Measurements from ENCODE around the gene CASKIN1.

Gene CASKIN1

GRCh38 chr16:2237493-2238149 lies 41.2 kb upstream of the CASKIN1 start:
- H3K36me3 ChIP-seq (ENCODE audit: control insufficient read depth, insufficient read depth, low read length) = peaks cover 30% of the 10 kb centered on the region
- H3K4me1 ChIP-seq (ENCODE audit: control insufficient read depth, insufficient read depth, low read length) = no peaks in the 10 kb centered on the region
- H3K9ac ChIP-seq (ENCODE audit: low read depth, low read length) = no peak overlapping the region
- H3K4me3 ChIP-seq (ENCODE audit: low read depth, low read length) = peak overlapping the region; percentile 46
- H3K27me3 ChIP-seq (ENCODE audit: control insufficient read depth, insufficient read depth, low read length) = peaks cover 3% of the 10 kb centered on the region
- no peaks in the 10 kb centered on the region for H3K9me3 ChIP-seq (ENCODE audit: control insufficient read depth, insufficient read depth, low read length)

GRCh38 chr16:2237102-2237482 lies 40.7 kb upstream of the CASKIN1 start:
- H3K9me3 ChIP-seq (ENCODE audit: control insufficient read depth, insufficient read depth, low read length) = no peaks in the 10 kb centered on the region
- H3K36me3 ChIP-seq (ENCODE audit: control insufficient read depth, insufficient read depth, low read length) = peaks cover 35% of the 10 kb centered on the region
- H3K4me1 ChIP-seq (ENCODE audit: control insufficient read depth, insufficient read depth, low read length) = no peaks in the 10 kb centered on the region
- no peak overlapping the region for H3K9ac ChIP-seq (ENCODE audit: low read depth, low read length)
- peak overlapping the region; percentile 31 for H3K4me3 ChIP-seq (ENCODE audit: low read depth, low read length)
- peaks cover 3% of the 10 kb centered on the region for H3K27me3 ChIP-seq (ENCODE audit: control insufficient read depth, insufficient read depth, low read length)

GRCh38 chr16:2236337-2237101 lies 40.1 kb upstream of the CASKIN1 start, which contains the start of gene DNASE1L2:
Gene DNASE1L2, plus strand, starts transcription at chr16:2236444. Its CDS starts 373 bp downstream, at chr16:2236817.
- no peaks in the 10 kb centered on the region for H3K4me1 ChIP-seq (ENCODE audit: control insufficient read depth, insufficient read depth, low read length)
- H3K9me3 ChIP-seq (ENCODE audit: control insufficient read depth, insufficient read depth, low read length) = no peaks in the 10 kb centered on the region
- no peak within 1 kb of the TSS for H3K9ac ChIP-seq (ENCODE audit: low read depth, low read length)
- H3K36me3 ChIP-seq (ENCODE audit: control insufficient read depth, insufficient read depth, low read length) = peaks cover 41% of the 10 kb centered on the region
- H3K27me3 ChIP-seq (ENCODE audit: control insufficient read depth, insufficient read depth, low read length) = peaks cover 3% of the 10 kb centered on the region
- H3K4me3 ChIP-seq (ENCODE audit: low read depth, low read length) = peak within 1 kb of the TSS; percentile 31

GRCh38 chr16:2235695-2236336 lies 39.4 kb upstream of the CASKIN1 start:
- H3K9ac ChIP-seq (ENCODE audit: low read depth, low read length) = no peak overlapping the region
- no peaks in the 10 kb centered on the region for H3K9me3 ChIP-seq (ENCODE audit: control insufficient read depth, insufficient read depth, low read length)
- H3K4me1 ChIP-seq (ENCODE audit: control insufficient read depth, insufficient read depth, low read length) = no peaks in the 10 kb centered on the region
- H3K36me3 ChIP-seq (ENCODE audit: control insufficient read depth, insufficient read depth, low read length) = peaks cover 45% of the 10 kb centered on the region
- H3K27me3 ChIP-seq (ENCODE audit: control insufficient read depth, insufficient read depth, low read length) = peaks cover 3% of the 10 kb centered on the region
- H3K4me3 ChIP-seq (ENCODE audit: low read depth, low read length) = peak overlapping the region; percentile 31

GRCh38 chr16:2235234-2235651 lies 38.8 kb upstream of the CASKIN1 start:
- peaks cover 3% of the 10 kb centered on the region for H3K27me3 ChIP-seq (ENCODE audit: control insufficient read depth, insufficient read depth, low read length)
- H3K4me1 ChIP-seq (ENCODE audit: control insufficient read depth, insufficient read depth, low read length) = no peaks in the 10 kb centered on the region
- no peak overlapping the region for H3K4me3 ChIP-seq (ENCODE audit: low read depth, low read length)
- peaks cover 45% of the 10 kb centered on the region for H3K36me3 ChIP-seq (ENCODE audit: control insufficient read depth, insufficient read depth, low read length)
- H3K9me3 ChIP-seq (ENCODE audit: control insufficient read depth, insufficient read depth, low read length) = no peaks in the 10 kb centered on the region
- no peak overlapping the region for H3K9ac ChIP-seq (ENCODE audit: low read depth, low read length)

- no peaks in the 10 kb centered on the region for H3K9me3 ChIP-seq (ENCODE audit: control insufficient read depth, insufficient read depth, low read length)
- peaks cover 3% of the 10 kb centered on the region for H3K27me3 ChIP-seq (ENCODE audit: control insufficient read depth, insufficient read depth, low read length)
- no peak overlapping the region for H3K4me3 ChIP-seq (ENCODE audit: low read depth, low read length)
- no peak overlapping the region for H3K9ac ChIP-seq (ENCODE audit: low read depth, low read length)
- no peaks in the 10 kb centered on the region for H3K4me1 ChIP-seq (ENCODE audit: control insufficient read depth, insufficient read depth, low read length)
- H3K36me3 ChIP-seq (ENCODE audit: control insufficient read depth, insufficient read depth, low read length) = peaks cover 48% of the 10 kb centered on the region
Observed at GRCh38 chr16:2234813-2235170, 38.4 kb upstream of the CASKIN1 start.

GRCh38 chr16:2233872-2234812 lies 37.7 kb upstream of the CASKIN1 start:
- Histone ChIP-seq H3K36me3 (ENCODE audit: control insufficient read depth, insufficient read depth, low read length) (peaks cover 55% of the 10 kb centered on the region), H3K9me3 (ENCODE audit: control insufficient read depth, insufficient read depth, low read length) (no peaks in the 10 kb centered on the region), H3K4me1 (ENCODE audit: control insufficient read depth, insufficient read depth, low read length) (no peaks in the 10 kb centered on the region), H3K9ac (ENCODE audit: low read depth, low read length) (no peak overlapping the region), H3K4me3 (ENCODE audit: low read depth, low read length) (no peak overlapping the region), H3K27me3 (ENCODE audit: control insufficient read depth, insufficient read depth, low read length) (peaks cover 3% of the 10 kb centered on the region)

GRCh38 chr16:2233046-2233775 lies 36.8 kb upstream of the CASKIN1 start:
- no peak overlapping the region for H3K9ac ChIP-seq (ENCODE audit: low read depth, low read length)
- no peaks in the 10 kb centered on the region for H3K4me1 ChIP-seq (ENCODE audit: control insufficient read depth, insufficient read depth, low read length)

GRCh38 chr16:2232094-2232990 lies 35.9 kb upstream of the CASKIN1 start:
- H3K36me3 ChIP-seq (ENCODE audit: control insufficient read depth, insufficient read depth, low read length) = peaks cover 66% of the 10 kb centered on the region
- H3K4me1 ChIP-seq (ENCODE audit: control insufficient read depth, insufficient read depth, low read length) = no peaks in the 10 kb centered on the region

More at GRCh38 chr16:2233046-2233775, 36.8 kb upstream of the CASKIN1 start:
- no peak overlapping the region for H3K4me3 ChIP-seq (ENCODE audit: low read depth, low read length)
- peaks cover 3% of the 10 kb centered on the region for H3K27me3 ChIP-seq (ENCODE audit: control insufficient read depth, insufficient read depth, low read length)
- peaks cover 64% of the 10 kb centered on the region for H3K36me3 ChIP-seq (ENCODE audit: control insufficient read depth, insufficient read depth, low read length)
- no peaks in the 10 kb centered on the region for H3K9me3 ChIP-seq (ENCODE audit: control insufficient read depth, insufficient read depth, low read length)

More at GRCh38 chr16:2232094-2232990, 35.9 kb upstream of the CASKIN1 start:
- Histone ChIP-seq H3K9me3 (ENCODE audit: control insufficient read depth, insufficient read depth, low read length) (no peaks in the 10 kb centered on the region), H3K27me3 (ENCODE audit: control insufficient read depth, insufficient read depth, low read length) (no peaks in the 10 kb centered on the region), H3K9ac (ENCODE audit: low read depth, low read length) (no peak overlapping the region), H3K4me3 (ENCODE audit: low read depth, low read length) (no peak overlapping the region)

Measured in iPS-15b (cell line).